NCI-H146 (cell line): ENCODE data around the gene ABCC1.
"Not testable (repeated sequence)": the region's sequence is repeated elsewhere in the genome, so short reads cannot be mapped to it uniquely, and the experiment has no call there.

Source experiments
- DNase-seq: peaks from one replicate; lab custom pipeline; 2025; lab: John Stamatoyannopoulos, UW

The ABCC1 gene

DNA sequence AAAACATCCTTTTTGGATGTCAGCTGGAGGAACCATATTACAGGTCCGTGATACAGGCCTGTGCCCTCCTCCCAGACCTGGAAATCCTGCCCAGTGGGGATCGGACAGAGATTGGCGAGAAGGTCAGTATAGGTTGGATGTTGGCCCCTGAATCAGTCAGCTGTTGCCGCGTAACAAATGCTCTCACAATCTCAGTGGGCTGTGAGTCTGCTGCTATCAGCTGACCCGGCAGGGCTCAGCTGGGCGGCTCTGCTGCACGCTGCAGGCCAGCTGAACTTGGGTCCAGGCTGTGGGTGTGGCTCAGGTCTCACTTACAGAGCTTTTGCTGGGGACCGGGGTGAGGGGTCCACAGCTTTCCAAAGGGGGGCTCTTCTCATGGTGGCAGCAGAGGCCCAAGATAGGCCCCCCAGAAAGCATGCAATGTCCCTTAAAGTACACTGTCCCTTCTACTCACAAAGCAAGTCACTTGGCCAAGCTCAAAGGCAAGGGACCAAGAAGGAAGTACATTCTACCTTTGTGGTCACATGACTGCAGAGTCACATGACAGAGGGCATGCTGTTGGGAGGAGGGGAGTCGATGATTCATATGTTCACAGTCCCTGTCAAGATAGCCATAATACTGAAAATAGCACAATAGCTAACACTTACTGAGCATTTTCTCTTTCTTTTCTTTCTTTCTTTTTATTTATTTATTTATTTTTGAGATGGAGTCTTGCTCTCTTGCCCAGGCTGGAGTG lies 134.2 kb downstream of the ABCC1 start:
- no peak for DNase-seq

DNA sequence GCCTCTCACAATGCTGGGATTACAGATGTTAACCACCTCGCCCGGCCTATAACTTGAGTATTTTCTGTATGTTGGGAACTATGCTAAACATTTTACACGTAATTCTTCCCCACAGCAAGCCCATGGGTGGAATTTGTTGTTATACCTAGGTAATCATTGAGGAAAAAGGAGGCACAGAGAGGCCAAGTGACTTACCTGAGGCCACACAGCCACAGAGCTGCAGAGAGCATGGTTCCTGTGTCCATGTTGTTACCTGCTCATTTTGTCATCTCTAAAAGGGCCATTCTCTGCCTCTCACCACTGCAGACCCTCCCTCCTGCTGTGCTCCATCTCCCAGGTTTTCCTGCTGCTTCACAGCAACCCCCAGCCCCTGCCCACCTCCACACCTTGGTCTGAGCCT lies 135.5 kb downstream of the ABCC1 start:
- DNase-seq: no peak

DNA sequence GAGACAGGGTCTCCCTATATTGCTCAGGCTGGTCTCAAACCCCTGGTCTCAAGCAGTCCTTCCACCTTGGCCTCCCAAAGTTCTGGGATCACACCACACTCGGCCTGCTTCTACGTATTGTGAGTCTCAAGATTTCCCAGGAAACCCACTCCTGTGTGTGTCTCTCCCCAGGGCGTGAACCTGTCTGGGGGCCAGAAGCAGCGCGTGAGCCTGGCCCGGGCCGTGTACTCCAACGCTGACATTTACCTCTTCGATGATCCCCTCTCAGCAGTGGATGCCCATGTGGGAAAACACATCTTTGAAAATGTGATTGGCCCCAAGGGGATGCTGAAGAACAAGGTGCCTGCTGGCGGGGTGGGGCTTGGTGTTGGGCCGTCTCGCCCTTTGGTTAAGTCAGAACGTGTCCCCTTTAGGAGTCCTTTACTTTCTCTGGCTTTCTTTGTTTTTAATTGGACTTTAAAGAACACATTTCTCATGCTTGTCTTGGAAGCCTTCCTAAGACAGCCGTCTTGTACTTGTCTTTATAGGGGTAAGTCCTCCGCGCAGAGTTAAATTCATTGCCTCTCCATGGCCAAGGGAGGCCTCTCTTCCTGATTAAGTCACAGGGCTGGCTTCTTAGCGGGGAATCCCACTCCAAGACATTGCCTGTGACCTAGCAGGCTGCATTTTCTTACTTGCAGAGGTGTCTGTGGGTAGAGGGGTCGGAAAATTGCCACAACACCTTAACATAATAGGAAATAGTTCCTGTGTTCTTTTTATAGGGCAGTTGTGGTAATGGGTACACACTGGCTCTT lies 137.4 kb downstream of the ABCC1 start:
- no peak for DNase-seq

DNA sequence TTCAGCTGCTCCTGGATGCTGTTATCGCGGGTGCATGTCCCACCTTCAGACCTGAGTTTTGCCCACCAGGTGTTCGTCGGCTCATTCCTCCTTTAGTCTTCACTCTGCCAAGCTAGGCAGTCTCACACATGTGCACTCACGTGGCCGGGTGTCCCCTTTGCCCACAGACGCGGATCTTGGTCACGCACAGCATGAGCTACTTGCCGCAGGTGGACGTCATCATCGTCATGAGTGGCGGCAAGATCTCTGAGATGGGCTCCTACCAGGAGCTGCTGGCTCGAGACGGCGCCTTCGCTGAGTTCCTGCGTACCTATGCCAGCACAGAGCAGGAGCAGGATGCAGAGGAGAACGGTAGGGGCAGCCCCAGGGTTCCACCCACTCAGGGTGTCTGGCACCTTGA lies 140.8 kb downstream of the ABCC1 start:
- no peak for DNase-seq

DNA sequence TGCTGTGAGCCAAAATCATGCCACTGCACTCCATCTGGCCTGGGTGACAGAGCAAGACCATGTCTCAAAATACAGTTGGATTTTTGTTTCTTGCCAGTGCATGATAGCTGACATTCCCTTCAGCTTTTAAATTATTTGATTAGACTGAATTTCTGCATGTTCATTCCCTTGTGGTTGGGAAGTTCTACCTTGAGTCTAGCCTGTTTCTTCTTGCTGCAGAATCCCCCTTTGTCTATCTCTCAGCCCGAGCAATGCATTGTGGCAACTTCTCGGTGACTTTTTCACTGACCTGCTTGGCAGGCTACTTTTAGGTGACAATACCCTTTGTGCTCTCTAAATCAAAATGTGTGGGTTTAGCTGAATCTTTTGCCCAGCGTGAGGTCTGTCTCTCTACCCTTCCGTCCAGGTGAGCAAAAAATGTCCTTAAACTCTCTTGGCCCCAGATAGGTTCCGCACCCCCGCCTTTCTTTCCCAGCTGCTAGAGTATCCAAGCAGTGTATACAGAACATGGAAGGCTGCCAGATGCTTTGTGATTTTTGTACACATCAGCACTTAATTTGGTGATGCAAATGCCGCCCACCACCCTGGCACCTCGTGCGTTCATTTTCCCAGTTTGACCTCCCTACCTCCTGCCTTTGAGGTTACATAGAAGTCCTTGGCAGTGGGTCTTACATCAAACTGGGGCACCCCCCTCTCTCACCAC lies 143.7 kb downstream of the ABCC1 start:
- DNase-seq: no peak

DNA sequence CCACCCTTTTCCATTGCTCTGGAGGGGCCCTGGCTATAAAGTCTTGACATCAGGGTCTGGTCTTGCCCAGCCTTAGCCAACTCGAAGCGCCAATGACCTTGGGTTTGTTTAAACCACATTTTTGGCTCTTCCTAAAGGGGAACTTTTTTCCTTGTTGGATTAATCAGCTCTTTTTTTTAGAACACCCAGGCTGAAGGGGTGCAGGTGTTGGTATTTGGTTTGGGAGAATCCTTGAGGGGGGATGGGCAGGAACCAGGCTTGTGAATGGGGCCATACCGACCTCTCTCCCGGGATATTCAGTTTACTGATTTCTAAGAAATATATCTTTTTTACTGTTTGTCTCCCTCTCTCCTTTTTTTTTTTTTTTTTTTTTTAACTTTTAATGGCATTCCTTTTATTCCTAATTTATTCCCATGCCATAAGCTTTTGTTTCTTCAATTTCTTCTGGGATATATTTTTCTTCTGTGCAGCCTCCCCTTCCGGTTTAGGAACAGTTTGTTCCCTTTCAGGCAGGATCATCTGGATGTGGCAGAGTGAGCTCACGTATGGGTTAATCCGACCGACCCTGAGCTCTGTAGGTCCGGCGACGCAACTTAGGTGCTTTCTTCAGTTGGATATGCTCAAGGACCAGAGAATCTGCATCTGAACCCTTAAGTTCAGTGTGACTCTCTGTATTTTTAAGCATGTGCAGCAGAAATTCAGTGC lies 144.4 kb downstream of the ABCC1 start:
- no peak for DNase-seq

DNA sequence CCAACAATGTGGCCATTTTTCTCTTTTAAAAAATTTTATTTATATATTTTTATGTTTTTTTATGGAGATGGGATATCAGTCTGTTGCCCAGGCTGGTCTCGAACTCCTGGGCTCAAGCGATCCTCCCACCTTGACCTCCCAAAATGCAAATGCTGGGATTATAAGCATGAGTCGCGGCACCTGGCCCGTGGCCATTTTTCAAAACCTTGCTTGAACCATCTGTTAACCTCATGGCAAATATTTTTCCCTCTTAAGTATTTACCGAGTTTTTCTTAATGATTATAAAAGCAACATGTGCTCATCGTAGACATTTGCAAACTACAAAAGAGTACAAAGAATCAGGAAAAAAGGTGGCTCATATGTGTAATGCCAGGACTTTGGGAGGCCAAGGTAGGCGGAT lies 146.2 kb downstream of the ABCC1 start:
- DNase-seq: no peak

DNA sequence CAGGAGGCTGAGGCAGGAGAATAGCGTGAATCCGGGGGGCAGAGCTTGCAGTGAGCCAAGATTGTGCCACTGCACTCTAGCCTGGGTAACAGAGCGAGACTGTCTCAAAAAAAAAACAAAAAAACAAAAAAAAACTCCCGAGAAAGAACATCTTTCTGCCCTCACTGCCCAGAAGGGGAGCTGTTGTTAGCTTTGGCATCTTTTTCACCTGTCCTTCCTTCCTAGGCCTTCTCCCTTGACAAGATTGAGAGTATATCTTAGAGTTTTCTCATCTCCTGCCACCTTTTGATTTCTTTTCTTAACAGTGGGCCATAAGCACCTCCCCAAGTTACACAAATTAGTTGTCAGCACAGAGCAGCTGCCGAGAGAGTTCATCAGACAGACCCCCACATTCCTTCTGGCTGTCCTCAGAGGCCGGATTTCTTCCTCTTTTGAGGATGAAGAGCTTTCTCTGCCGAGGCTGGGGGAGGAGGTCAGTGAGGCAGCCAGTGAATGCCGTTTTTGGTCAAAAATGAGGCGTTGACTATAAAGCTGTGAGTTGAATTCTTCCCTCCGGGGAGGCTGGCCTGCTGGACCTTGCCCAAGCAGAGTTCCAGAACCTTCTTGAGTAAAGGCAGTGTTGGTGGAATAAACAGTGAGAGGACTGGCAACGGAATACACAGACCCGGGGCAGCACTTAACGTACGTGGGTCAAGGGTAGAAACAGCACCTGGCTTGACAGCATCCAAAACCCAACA lies 146.9 kb downstream of the ABCC1 start:
- no peak for DNase-seq

DNA sequence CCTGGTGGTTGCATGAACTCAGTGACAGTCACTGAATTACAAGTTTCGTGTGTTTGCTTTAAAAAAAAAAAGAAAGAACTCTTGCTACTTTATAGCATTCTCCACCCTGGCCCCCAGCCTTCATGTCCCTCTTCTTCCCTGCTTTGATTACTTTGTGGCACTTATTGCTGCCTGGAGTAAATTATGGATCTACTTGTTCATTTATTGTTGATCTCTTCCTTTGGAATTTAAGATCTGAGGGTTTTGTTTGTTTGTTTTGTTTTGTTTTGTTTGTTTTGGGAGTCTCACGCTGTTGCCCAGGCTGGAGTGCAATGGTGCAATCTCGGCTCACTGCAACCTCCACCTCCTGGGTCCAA lies 147.4 kb downstream of the ABCC1 start:
- no peak for DNase-seq

DNA sequence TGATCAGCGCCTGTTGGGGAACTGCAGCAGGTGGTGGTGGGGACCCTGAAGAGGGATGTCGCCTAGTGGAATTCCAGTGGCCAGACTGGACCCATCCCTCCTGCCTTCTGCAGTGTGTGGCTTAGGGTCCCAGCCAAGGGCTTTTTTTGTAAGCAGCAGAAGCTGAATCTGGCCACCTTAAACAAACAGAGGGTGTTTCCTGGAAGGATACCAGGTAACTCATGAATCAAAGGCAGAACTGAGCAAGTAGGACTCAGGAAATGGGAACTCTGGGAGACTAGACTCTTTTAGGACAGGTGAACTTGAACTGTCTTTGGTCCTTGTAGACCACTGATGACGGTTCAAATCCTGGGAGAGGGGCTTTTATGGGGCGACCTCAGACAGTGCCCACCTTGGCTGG lies 149.9 kb downstream of the ABCC1 start:
- DNase-seq: no peak

DNA sequence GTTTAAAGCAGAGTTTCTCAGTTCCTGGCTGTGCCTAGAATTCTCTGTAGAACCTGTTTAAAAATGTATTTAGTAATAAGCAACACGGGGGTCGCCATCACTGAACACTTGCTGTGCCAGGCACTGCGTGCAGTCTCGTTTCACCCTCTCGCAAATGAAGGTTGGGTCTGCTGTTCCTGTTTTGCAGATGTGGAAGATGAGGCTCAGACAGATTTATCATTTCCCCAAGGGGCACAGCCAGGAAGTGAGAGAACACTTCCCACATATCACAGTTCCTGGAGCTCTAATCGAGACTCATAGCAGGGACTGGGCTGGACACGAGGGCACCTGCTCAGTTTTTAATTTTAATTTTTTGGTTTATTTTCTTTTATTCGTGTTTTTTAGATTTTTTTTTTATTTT lies 151.2 kb downstream of the ABCC1 start:
- no peak for DNase-seq

DNA sequence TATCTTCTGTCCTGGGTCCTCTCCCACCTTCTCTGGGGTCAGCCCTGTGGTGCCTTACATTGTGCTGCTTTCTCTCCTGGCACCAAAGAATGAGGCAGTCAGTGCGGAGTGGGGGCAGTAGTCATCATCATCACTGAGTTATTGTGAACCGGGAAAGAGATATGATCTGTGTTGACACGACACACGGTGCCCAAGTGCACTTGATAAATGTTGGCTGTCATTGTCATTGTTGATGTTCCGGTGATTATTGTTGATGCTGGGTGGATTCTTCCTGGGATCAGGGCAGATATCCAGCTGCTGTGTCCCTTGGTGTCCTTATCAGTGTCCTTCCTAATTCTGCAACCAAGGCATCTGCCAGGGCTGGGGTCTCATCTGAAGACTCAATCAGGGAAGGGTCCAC lies 152.2 kb downstream of the ABCC1 start:
- no peak for DNase-seq

DNA sequence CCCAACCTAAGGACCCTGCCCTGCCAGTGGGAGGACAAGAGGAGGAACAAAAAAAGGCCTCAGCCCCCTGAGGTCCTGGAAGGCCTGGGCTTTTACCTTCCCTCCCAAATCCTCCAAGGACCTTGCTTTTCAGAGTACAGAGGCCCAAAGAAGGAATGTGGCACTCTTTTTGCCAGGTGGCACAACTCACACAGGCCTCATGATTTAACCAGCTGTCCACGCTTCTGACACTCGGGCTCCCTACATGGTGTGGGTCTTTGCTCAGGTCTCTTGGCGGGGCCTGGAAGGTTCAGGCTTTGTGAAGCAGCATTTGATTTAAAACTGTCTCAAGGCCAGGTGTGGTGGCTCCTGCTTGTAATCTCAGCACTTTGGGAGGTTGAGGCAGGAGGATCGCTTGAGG lies 153.3 kb downstream of the ABCC1 start:
- no peak for DNase-seq

DNA sequence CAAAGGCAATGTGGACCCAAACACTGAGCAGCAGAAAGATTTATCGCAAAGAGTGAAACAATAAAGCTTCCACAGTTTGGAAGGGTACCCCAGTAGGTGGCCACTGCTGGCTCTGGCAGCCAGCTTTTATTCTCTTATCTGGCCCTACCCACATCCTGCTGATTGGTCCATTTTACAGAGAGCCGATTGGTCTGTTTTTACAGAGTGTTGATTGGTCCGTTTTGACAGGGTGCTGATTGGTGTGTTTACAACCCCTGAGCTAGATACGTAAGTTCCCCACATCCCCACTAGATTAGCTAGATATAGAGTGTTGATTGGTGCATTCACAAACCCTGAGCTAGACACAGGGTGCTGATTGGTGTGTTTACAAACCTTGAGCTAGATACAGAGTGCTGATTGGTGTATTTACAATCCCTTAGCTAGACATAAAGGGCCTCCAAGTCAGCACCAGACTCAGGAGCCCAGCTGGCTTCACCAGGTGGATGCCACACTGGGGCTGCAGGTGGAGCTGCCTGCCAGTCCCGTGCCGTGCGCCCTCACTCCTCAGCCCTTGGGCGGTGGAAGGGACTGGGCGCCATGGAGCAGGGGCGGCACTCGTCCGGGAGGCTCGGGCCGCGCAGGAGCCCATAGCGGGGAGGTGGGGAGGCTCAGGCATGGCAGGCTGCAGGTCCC lies 154.9 kb downstream of the ABCC1 start:
- not testable (repeated sequence) for DNase-seq

DNA sequence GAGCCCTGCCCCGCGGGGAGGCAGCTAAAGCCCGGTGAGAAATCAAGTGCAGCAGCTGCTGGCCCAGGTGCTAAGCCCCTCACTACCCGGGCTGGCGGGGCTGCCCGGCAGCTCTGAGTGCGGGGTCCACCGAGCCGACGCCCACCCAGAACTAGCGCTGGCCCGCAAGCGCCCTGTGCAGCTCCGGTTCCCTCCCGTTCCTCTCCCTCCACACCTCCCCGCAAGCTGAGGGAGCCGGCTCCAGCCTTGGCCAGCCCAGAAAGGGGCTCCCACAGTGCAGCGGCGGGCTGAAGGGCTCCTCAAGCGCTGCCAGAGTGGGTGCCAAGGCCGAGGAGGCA lies 155.4 kb downstream of the ABCC1 start:
- DNase-seq: not testable (repeated sequence)

DNA sequence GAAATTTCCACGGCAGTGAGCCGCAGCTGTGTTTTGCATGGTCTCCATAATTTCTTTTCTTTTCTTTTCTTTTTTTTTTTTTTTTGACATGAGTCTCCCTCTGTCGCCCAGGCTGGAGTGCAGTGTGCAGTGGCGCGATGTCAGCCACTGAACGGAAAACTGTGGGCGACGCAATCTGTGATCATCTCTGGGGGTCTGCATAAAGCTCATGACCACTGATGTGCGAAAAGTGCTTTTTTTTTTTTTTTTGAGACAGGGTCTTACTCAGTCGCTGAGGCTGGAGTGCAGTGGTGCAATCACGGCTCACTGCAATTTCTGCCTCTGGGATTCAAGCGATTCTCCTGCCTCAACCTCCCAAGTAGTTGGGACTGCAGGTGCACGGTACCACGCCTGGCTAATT lies 156.2 kb downstream of the ABCC1 start:
- no peak for DNase-seq

DNA sequence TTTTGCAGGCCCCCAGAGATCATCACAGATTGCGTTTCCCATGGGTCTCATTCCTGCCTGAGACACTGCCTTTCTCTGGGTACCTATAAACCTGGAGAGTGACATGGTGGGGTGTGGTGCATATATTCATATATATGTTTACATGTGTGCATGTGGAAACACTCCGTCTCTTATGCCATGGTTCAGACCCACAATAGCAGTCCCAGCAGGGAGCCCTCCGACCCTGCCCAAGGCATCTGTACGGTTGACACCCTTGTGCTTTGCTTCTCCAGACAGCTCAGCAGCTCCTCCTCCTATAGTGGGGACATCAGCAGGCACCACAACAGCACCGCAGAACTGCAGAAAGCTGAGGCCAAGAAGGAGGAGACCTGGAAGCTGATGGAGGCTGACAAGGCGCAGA lies 157.1 kb downstream of the ABCC1 start:
- DNase-seq: no peak

DNA sequence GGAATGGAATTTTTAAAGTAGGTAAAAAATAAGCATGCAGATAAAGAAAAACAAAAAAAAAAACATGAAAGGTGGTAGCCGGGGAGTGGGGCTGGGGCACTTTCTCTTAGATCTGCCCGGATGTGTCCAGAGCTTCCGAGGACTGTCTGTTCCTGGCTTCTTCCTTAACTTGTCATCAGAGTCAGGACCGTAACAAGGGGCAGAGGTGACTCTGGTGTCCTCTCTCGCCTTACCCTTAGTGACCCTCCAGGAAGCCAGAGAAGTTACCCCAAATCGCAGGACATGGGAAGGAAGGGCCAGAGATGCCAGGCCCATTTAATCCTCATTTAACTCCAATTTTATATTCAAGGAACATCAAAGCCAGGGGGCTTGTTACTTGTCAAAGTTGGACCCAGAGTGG lies 158.4 kb downstream of the ABCC1 start:
- no peak for DNase-seq

DNA sequence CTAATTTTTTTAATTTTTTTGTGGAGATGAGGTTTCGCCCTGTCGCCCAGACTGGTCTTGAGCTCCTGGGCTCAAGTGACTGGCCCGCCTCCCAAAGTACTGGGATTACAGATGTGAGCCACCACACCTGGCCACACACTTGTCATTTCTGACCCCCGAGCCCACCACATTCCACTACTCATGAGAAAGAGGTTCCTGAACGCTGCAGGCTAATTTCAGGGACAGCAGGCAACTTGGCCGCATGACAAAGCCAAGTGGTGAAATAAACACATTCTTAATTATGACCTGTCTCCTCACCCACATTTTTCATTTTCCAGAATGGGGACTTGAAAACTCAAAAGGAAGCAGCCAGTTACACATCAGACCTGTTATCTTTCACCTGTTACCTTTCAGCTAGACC lies 159.3 kb downstream of the ABCC1 start:
- DNase-seq: no peak

DNA sequence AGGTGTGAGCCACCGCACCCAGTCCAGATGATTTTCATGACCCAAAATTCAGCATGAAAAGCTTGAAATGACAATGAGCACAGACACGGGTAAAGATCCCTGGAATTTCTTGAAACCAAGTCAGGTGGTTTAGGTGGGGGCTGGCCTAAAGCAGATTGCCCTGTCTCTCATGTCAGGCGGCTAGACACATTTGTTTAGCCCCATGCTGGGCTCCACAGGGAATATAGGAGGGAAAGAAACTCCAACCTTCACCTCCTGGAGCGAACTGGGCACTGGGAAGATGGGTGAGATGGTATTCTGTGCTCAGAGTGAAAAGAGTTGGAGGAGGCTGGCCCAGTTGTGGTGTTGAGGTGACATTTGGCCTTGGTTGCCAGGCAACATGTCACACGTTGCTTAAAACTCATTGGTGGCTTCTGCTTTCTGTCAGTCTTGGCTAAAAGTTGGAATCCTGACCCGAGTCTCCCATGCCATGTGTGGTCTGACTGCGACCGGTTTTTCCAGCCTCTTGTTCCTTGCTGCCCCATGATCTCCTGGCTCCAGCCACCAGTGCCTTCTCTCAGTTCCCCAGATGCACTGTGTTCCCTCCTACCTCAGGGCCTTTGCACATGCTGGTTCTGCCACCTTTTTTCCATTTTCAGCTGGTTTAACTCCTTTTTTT lies 160.2 kb downstream of the ABCC1 start:
- DNase-seq: peak; percentile 21

DNA sequence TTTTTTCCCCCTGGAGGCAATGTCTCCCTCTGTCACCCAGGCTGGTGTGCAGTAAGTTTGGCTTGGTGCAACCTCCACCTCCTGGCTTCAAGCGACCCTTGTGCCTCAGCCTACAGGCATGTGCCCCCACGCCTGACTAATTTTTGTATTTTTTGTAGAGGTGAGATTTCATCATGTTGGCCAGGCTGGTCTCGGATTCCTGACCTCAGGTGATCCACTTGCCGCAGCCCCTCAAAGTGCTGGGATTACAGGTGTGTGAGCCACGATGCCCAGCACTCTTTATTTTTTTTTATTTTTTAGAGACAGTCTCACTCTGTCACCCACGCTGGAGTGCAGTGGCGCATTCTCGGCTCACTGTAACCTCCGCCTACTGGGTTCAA lies 160.7 kb downstream of the ABCC1 start:
- no peak for DNase-seq
